GM12873 (cell line): ENCODE data around the gene GPRIN1.

Source experiments
- CTCF ChIP-seq: IDR thresholded peaks from 2 replicates; pipeline ENCODE4 v1.5.1; 2012; ENCODE audit warnings: low read depth, mild to moderate bottlenecking, moderate library complexity, low read length, control low read depth; ENCODE audit not compliant: insufficient read depth; ENCODE audit errors: missing control alignments

The GPRIN1 gene

GRCh38 chr5:176609724-176610434, at the start of gene GPRIN1:
Gene GPRIN1 (minus strand): TSS chr5:176610156. CDS start chr5:176599834, 10,322 bp downstream.
- TF ChIP-seq CTCF: peak; percentile 29

GRCh38 chr5:176659512-176659839, 49.5 kb upstream of the GPRIN1 start:
- TF ChIP-seq CTCF: no peak

DNA sequence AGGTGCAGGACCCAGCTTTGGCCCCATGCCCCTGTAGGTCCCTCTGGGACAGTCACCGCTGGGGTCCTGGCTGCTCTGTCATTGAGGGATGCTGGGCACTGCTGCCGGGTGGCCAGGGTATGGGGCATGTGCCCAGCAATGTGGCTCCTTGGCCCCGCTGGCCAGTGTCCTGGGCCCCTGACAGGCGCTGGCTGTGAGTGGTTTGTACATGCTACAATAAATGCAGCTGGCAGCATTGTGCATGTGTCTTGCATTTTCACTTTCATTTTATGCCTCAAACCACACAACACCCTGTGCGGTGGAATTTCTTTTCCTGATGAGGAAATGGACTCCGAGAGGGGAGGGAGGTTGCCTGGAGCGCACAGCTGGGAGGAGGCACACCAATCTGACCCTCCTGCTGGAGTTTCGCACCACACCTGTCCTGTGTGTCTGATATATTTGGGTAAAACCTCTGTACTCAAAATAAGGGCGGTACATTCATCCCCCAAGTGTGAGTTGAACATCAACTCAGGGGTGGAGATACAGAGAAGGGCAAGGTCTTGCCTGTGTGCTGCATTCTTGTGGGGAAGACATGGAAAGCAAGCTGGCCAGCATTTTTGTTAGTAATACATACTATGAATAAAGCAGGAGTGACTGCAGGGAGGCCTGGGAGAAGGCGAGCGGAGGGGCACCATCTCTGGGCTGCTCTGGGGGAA, 49.0 kb upstream of the GPRIN1 start:
- TF ChIP-seq CTCF: no peak

DNA sequence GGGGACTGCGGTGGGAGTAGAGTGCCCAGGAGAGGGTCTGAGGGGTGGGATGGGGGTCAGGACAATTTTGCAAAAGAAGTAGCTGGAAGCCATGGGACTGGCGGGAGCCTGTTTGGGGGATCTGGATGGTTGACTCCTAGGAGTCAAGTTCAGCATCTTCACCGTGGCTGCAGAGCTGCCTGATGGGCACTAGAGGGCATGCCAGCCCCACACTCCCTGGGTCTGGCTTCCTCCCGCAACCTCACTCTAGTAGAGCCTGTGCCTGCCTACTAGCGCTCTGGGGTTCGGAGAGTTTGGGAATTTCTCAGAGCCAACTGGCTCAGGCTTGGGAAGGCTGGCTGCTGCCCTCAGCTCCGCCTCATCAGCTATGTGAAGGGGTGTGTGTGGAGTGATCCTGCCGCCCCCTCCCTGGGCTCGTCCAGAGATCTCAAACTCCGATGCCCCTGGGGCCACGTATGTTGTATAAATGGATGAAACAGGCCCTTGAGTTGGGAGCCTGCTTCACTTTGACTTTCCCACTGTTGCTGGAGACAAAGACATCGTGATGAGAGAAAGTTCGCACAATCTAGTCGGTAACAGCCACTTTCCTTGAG, 48.1 kb upstream of the GPRIN1 start:
- peak; percentile 98 for TF ChIP-seq CTCF

DNA sequence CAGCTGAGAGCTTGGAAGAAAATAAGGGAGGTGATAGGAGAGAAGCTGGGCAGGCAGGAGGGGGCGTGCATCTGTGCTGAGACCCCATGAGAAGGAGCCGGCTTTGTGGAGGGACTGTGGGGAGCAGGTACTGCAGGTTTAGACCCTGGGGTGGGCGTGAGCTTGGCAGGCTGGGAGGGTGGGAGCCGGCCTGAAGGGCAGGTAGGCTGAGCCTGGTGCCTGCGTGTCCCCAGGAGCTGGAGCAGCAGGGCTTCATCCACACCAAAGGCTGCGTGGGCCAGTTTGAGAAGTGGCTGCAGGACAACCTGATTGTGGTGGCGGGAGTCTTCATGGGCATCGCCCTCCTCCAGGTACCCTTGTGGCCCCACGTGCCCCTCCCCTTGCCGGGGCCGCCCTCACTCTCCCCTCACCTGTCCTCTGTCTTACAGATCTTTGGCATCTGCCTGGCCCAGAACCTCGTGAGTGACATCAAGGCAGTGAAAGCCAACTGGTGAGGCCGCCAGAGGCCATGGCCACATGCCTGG, 46.6 kb upstream of the GPRIN1 start:
- TF ChIP-seq CTCF: no peak

GRCh38 chr5:176654856-176655255, 44.9 kb upstream of the GPRIN1 start:
- TF ChIP-seq CTCF: no peak

DNA sequence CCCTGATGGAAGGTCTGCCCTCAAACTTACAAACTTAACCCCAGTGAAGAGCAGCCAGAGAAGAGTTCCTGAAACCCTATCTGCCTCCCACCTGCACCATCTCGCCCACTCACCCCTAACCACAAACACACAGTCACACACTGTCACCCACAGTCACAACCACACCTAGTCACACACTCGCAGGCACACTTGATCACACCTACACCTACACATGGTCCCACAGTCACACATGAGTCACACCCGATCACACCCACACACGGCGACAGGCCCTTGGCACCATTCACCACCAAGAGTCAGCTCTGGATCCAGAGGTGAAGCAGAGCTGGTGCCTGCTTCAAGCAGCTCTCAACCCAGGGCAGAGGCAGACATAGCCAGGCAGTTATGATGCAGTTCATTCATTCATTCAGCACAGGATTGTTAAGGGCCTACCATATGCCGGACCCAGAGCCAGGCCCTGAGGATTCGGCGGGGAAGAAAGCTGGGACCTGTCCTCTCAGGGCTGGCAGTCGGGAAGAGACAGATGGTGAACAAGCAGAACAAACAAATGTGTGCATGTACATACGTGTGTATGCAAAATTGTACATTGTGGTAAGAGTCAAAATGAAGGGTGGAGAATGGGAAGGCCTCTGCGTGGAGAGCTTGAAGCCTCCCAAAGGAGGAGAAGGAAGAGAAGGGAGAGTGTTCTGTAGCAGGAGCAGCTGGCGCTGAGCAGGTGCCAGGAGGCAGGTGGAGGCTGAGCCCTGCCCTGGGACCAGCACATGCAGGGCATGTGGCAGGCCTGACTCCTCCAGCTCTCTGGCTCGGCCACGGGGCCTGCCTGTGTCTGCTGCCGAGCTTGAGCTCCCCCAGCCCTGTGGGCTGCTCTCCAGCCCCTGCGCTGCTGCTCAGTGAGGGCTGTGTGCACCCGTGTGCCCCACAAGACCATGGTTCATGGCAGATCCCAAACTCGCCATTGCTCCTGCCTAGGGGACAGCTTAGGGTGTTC, 43.7 kb upstream of the GPRIN1 start:
- no peak for TF ChIP-seq CTCF
